HepG2 (cell line): ENCODE results near the gene MAJIN. TPM values are rescaled to one million over a fixed set of nuclear protein-coding genes. Genes with fewer than 3 reads are reported as not detected.
A peak's percentile ranks its signal among the peaks of the same experiment; 100 is the strongest.

Source experiments
- ETV5 ChIP-seq: IDR thresholded peaks from 2 replicates; pipeline ENCODE4 v1.6.1; 2018; ENCODE audit warnings: missing biosample characterization, missing genetic modification reagents, inconsistent platforms, borderline replicate concordance
- FOXP1 ChIP-seq, 2 experiments: fragments of 450-650 bp in 1 of 2; IDR thresholded peaks; 2 replicates each; pipeline ENCODE4 v1.6.1; 2017 to 2018; ENCODE audit warnings: antibody characterized with exemption in 1 of 2
- GABPB1 ChIP-seq: IDR thresholded peaks from 2 replicates; pipeline ENCODE4 v1.6.1; 2016; ENCODE audit warnings: mild to moderate bottlenecking, missing genetic modification reagents, moderate library complexity, missing compliant biosample characterization
- HMGXB4 ChIP-seq, 2 experiments: sonication (generic) in 1 of 2; formaldehyde crosslinking in 1 of 2; IDR thresholded peaks; 2 replicates each; pipeline versions ENCODE4 v1.4.0 to v1.6.1; 2018 to 2020; ENCODE audit warnings: missing genetic modification reagents in 2 of 2, borderline replicate concordance in 1 of 2, low read depth in 1 of 2, mild to moderate bottlenecking in 1 of 2, missing biosample characterization in 1 of 2
- JARID2 ChIP-seq: sonication (generic); formaldehyde crosslinking; IDR thresholded peaks from 2 replicates; pipeline ENCODE4 v1.8.1; 2023; ENCODE audit warnings: missing genetic modification reagents, inconsistent platforms; ENCODE audit not compliant: insufficient replicate concordance
- KAT2B ChIP-seq: fragments of 150-350 bp; IDR thresholded peaks from 2 replicates; pipeline ENCODE4 v1.6.1; 2014; ENCODE audit warnings: low read depth, low read length, borderline replicate concordance
- MED8 ChIP-seq: sonication (generic); formaldehyde crosslinking; IDR thresholded peaks from 2 replicates; pipeline ENCODE4 v1.8.1; 2023; ENCODE audit warnings: mild to moderate bottlenecking, missing genetic modification reagents; ENCODE audit not compliant: insufficient replicate concordance
- MXD1 ChIP-seq: sonication (generic); formaldehyde crosslinking; IDR thresholded peaks from 2 replicates; pipeline ENCODE4 v1.4.0; 2020; ENCODE audit warnings: mild to moderate bottlenecking, missing genetic modification reagents
- SRSF4 ChIP-seq: fragments of 200-400 bp; formaldehyde crosslinking; IDR thresholded peaks from one replicate; pipeline ENCODE4 v1.6.1; 2018; ENCODE audit warnings: mild to moderate bottlenecking, low read depth, low read length, moderate library complexity; ENCODE audit not compliant: poor library complexity, severe bottlenecking
- TBX2 ChIP-seq: sonication (generic); formaldehyde crosslinking; IDR thresholded peaks from 2 replicates; pipeline ENCODE4 v1.5.0; 2020; ENCODE audit warnings: missing genetic modification reagents, mild to moderate bottlenecking, borderline replicate concordance
- TEAD2 ChIP-seq: sonication (generic); formaldehyde crosslinking; IDR thresholded peaks from 2 replicates; pipeline ENCODE4 v1.9.0; 2021; ENCODE audit warnings: missing genetic modification reagents
- ZNF382 ChIP-seq: sonication (generic); formaldehyde crosslinking; IDR thresholded peaks from 2 replicates; pipeline ENCODE4 v1.5.0; 2020; ENCODE audit warnings: missing genetic modification reagents, mild to moderate bottlenecking, borderline replicate concordance
- ZNF468 ChIP-seq: sonication (generic); formaldehyde crosslinking; IDR thresholded peaks from 2 replicates; pipeline ENCODE4 v1.8.0; 2022; ENCODE audit warnings: mild to moderate bottlenecking, moderate library complexity, missing genetic modification reagents
- ZNF558 ChIP-seq: sonication (generic); formaldehyde crosslinking; IDR thresholded peaks from 2 replicates; pipeline ENCODE4 v1.9.0; 2022; ENCODE audit warnings: mild to moderate bottlenecking, missing genetic modification reagents, borderline replicate concordance
- ZNF747 ChIP-seq: sonication (generic); formaldehyde crosslinking; IDR thresholded peaks from 2 replicates; pipeline ENCODE4 v1.8.1; 2023; ENCODE audit warnings: missing genetic modification reagents, mild to moderate bottlenecking, borderline replicate concordance
- polyA plus RNA-seq, 8 experiments: library from polyadenylated mRNA; depleted of rRNA in 3 of 8; stranded (reverse) in 7 of 8; unstranded in 1 of 8; fragments of >200 nt; fragmentation: Illumina TruSeq in 4 of 8; extraction: Trizol in 4 of 8; gene quantifications; 2 replicates each; pipeline versions ENCODE4 v1.2.1 to v1.2.3, GENCODE V29; 2011 to 2016; ENCODE audit warnings: low read depth in 4 of 8, missing spikeins in 1 of 8, mixed read lengths in 1 of 8; ENCODE audit not compliant: insufficient read depth in 1 of 8
- total RNA-seq, 5 experiments: library from RNA; depleted of rRNA; stranded (reverse); fragments of >200 nt; fragmentation: Illumina TruSeq; extraction: Trizol; gene quantifications; 2 replicates each; pipeline ENCODE4 v1.2.3, GENCODE V29; 2016; ENCODE audit warnings: low read depth in 1 of 5
- TF ChIP-seq, protein P1 (sequence below): sonication (generic); formaldehyde crosslinking; IDR thresholded peaks from 2 replicates; pipeline ENCODE4 v1.9.0; 2022; ENCODE audit warnings: missing genetic modification reagents, mild to moderate bottlenecking, borderline replicate concordance
- TF ChIP-seq, protein P2 (sequence below): sonication (generic); formaldehyde crosslinking; IDR thresholded peaks from 2 replicates; pipeline ENCODE4 v1.4.0; 2020; ENCODE audit warnings: missing genetic modification reagents
- TF ChIP-seq, protein P3 (sequence below): IDR thresholded peaks from 2 replicates; pipeline ENCODE4 v1.6.1; 2018; ENCODE audit warnings: missing genetic modification reagents, mild to moderate bottlenecking, missing compliant biosample characterization
- TF ChIP-seq, protein P4 (sequence below): sonication (generic); formaldehyde crosslinking; IDR thresholded peaks from 2 replicates; pipeline ENCODE4 v1.8.0; 2022; ENCODE audit warnings: low read depth, missing genetic modification reagents

Gene MAJIN
- total and polyA plus RNA-seq, 2 of the 13 experiments (the other 11 are each of a cell fraction or from before 2014, with no cell fraction given): not detected

DNA sequence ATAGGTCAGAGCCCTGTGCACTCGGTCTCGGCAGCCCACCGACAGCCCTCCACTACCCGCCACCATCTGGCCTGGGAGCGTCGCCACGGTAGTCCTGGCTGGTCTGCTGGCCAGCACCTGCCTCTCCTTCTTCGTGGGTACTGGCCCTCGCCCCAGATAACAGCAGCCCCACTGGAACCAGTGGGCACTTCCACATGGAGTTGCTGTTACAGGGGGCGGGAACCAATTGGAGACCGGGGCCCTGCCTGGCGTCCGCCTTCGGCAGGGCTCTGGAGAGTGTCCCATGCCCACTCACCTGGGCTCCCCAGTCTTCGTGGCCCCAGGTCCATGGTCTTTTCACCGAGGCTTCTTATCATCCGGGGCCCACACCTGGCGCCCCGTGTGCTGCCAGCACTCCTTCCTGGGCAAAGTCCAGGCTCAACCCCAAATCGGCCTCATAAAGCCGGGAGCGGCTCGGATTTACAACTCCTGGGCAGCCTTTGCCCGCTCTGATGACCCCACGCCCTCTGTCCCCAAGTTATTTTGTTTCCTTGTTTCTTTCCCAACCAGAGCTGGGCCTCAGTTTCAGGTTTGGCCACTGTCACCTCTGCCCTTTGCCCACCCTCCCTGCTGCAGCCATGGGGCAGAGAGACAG lies 80.6 kb downstream of the MAJIN start (continued):
- TF ChIP-seq, protein P1, sequence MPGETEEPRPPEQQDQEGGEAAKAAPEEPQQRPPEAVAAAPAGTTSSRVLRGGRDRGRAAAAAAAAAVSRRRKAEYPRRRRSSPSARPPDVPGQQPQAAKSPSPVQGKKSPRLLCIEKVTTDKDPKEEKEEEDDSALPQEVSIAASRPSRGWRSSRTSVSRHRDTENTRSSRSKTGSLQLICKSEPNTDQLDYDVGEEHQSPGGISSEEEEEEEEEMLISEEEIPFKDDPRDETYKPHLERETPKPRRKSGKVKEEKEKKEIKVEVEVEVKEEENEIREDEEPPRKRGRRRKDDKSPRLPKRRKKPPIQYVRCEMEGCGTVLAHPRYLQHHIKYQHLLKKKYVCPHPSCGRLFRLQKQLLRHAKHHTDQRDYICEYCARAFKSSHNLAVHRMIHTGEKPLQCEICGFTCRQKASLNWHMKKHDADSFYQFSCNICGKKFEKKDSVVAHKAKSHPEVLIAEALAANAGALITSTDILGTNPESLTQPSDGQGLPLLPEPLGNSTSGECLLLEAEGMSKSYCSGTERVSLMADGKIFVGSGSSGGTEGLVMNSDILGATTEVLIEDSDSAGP (CRISPR knock-in tag): no peak
- TF ChIP-seq ZNF747: no peak
- no peak for TF ChIP-seq ZNF382
- 0 out of 2 replicates have a peak, but pooled peaks have one; percentile 14 for TF ChIP-seq GABPB1 (CRISPR knock-in tag)
- TF ChIP-seq MED8 (CRISPR knock-in tag): peak; percentile 45
- TF ChIP-seq, protein P2, sequence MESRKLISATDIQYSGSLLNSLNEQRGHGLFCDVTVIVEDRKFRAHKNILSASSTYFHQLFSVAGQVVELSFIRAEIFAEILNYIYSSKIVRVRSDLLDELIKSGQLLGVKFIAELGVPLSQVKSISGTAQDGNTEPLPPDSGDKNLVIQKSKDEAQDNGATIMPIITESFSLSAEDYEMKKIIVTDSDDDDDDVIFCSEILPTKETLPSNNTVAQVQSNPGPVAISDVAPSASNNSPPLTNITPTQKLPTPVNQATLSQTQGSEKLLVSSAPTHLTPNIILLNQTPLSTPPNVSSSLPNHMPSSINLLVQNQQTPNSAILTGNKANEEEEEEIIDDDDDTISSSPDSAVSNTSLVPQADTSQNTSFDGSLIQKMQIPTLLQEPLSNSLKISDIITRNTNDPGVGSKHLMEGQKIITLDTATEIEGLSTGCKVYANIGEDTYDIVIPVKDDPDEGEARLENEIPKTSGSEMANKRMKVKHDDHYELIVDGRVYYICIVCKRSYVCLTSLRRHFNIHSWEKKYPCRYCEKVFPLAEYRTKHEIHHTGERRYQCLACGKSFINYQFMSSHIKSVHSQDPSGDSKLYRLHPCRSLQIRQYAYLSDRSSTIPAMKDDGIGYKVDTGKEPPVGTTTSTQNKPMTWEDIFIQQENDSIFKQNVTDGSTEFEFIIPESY (CRISPR knock-in tag): no peak
- TF ChIP-seq MXD1 (CRISPR knock-in tag): peak; percentile 28; the same call in 1 of the 2 replicates
- no peak for TF ChIP-seq JARID2
- TF ChIP-seq KAT2B: no peak
- TF ChIP-seq, protein P3, sequence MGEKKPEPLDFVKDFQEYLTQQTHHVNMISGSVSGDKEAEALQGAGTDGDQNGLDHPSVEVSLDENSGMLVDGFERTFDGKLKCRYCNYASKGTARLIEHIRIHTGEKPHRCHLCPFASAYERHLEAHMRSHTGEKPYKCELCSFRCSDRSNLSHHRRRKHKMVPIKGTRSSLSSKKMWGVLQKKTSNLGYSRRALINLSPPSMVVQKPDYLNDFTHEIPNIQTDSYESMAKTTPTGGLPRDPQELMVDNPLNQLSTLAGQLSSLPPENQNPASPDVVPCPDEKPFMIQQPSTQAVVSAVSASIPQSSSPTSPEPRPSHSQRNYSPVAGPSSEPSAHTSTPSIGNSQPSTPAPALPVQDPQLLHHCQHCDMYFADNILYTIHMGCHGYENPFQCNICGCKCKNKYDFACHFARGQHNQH (CRISPR knock-in tag): no peak
- TF ChIP-seq ZNF558 (CRISPR knock-in tag): no peak
- no peak for TF ChIP-seq ETV5 (CRISPR knock-in tag)
- TF ChIP-seq HMGXB4 (CRISPR knock-in tag; IDR thresholded peaks at IDR 0.05; ENCODE audit: borderline replicate concordance in 1 of 2, low read depth in 1 of 2): no peak
- no peak for TF ChIP-seq TEAD2
- TF ChIP-seq, protein P4, sequence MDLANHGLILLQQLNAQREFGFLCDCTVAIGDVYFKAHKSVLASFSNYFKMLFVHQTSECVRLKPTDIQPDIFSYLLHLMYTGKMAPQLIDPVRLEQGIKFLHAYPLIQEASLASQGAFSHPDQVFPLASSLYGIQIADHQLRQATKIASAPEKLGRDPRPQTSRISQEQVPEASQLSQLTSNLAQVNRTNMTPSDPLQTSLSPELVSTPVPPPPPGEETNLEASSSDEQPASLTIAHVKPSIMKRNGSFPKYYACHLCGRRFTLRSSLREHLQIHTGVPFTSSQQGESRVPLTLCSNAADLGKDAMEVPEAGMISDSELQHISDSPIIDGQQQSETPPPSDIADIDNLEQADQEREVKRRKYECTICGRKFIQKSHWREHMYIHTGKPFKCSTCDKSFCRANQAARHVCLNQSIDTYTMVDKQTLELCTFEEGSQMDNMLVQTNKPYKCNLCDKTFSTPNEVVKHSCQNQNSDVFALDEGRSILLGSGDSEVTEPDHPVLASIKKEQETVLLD (CRISPR knock-in tag): no peak
- no peak for TF ChIP-seq FOXP1 (IDR thresholded peaks at IDR 0.05)
- no peak for TF ChIP-seq FOXP1 (CRISPR knock-in tag; IDR thresholded peaks at IDR 0.05)
- no peak for TF ChIP-seq ZNF468 (CRISPR knock-in tag)
- no peak; the same call in 1 of the 2 replicates for TF ChIP-seq TBX2 (CRISPR knock-in tag)
- TF ChIP-seq SRSF4: no peak
